ENCODE results near the gene FALEC. TPM values are rescaled to one million over a fixed set of nuclear protein-coding genes. Genes with fewer than 3 reads are reported as not detected.
A peak's percentile ranks its signal among the peaks of the same experiment; 100 is the strongest.

FALEC gene
- total RNA-seq, 4 donors from 2014 or later, result not detected

GRCh38 chr1:150548324-150548631 is 32.7 kb downstream of the FALEC start:
- peaks cover 3% of the 10 kb centered on the region for H3K27me3 ChIP-seq
- 29 to 46% methylated on average over 2 to 4 of the region's 4 CpGs for WGBS, 2 donors (ENCODE audit: low coverage in 1 of 2)
- peaks cover 6 to 45% (median 37%) of the 10 kb centered on the region in 4 donors for H3K4me1 ChIP-seq
- DNase-seq, result no peak
- TF ChIP-seq POLR2AphosphoS5 (IDR thresholded peaks at IDR 0.05), result no peak
- TF ChIP-seq CTCF (IDR thresholded peaks at IDR 0.05), result no peak
- TF ChIP-seq EP300 (IDR thresholded peaks at IDR 0.05; ENCODE audit: low read depth), result no peak
- TF ChIP-seq POLR2A (IDR thresholded peaks at IDR 0.05), result no peak
- H3K27ac ChIP-seq, result peak overlapping the region; percentile 79 to 86 (median 84)
- peak overlapping the region in 3 of 4 donors; percentile 49 to 65 (median 58) for H3K4me3 ChIP-seq
- intact Hi-C loops (cut with DNase I; ENCODE audit: low total_unique reads) (no loop called here), in situ Hi-C loops (cut with MboI; ENCODE audit: low pct_ligation_motif_present in 1 of 4, low pct_unique_long_range_greater_than_20kb in 1 of 4, low sequenced_read_pairs in 3 of 4) (no loop called here)
- no peaks in the 10 kb centered on the region for H3K9me3 ChIP-seq
- no peaks in the 10 kb centered on the region for H3K36me3 ChIP-seq

GRCh38 chr1:150548632-150549495 is 33.3 kb downstream of the FALEC start, which contains the start of gene ADAMTSL4:
TSS of gene ADAMTSL4 (plus strand) at chr1:150549408. CDS start at chr1:150552289, 2,881 bp downstream.
- in situ Hi-C loops (cut with MboI; ENCODE audit: low pct_ligation_motif_present in 1 of 4, low pct_unique_long_range_greater_than_20kb in 1 of 4, low sequenced_read_pairs in 3 of 4), result no loop called here
- H3K4me3 ChIP-seq, result peak within 1 kb of the TSS; percentile 49 to 65 (median 60)
- no peaks in the 10 kb centered on the region for H3K9me3 ChIP-seq
- peaks cover 3% of the 10 kb centered on the region for H3K27me3 ChIP-seq
- DNase-seq, result peak; percentile 68
- intact Hi-C loops (cut with DNase I; ENCODE audit: low total_unique reads), result no loop called here
- peaks cover 6 to 45% (median 38%) of the 10 kb centered on the region in 4 donors for H3K4me1 ChIP-seq
- 0 to 17% methylated on average over 2 to 46 of the region's 91 CpGs for WGBS, 2 donors (ENCODE audit: low coverage in 1 of 2)
- no peaks in the 10 kb centered on the region for H3K36me3 ChIP-seq
- TF ChIP-seq POLR2A (IDR thresholded peaks at IDR 0.05) (peak; percentile 14), POLR2AphosphoS5 (IDR thresholded peaks at IDR 0.05) (peak in 2 of 3 donors; percentile 31 to 36), EP300 (IDR thresholded peaks at IDR 0.05; ENCODE audit: low read depth) (no peak), CTCF (IDR thresholded peaks at IDR 0.05) (peak in 2 of 5 experiments; percentile 20 to 31)
- peak within 1 kb of the TSS; percentile 79 to 86 (median 84) for H3K27ac ChIP-seq

- H3K27ac ChIP-seq, result peak overlapping the region; percentile 79 to 86 (median 84)
- H3K27me3 ChIP-seq, result peaks cover 3% of the 10 kb centered on the region
- H3K9me3 ChIP-seq, result no peaks in the 10 kb centered on the region
- peak; percentile 16 for TF ChIP-seq POLR2A (IDR thresholded peaks at IDR 0.05)
- TF ChIP-seq CTCF (IDR thresholded peaks at IDR 0.05), result no peak
- no peak for TF ChIP-seq EP300 (IDR thresholded peaks at IDR 0.05; ENCODE audit: low read depth)
- TF ChIP-seq POLR2AphosphoS5 (IDR thresholded peaks at IDR 0.05), result peak in 1 of 3 donors; percentile 11
- WGBS, 2 donors (ENCODE audit: low coverage in 1 of 2), result 39% methylated on average over 19 of the region's 43 CpGs; no CpG with 5 or more reads in 1 of the 2 donors
- no peaks in the 10 kb centered on the region for H3K36me3 ChIP-seq
- peak; percentile 48 for DNase-seq
- peaks cover 6 to 45% (median 37%) of the 10 kb centered on the region in 4 donors for H3K4me1 ChIP-seq
- intact Hi-C loops (cut with DNase I; ENCODE audit: low total_unique reads) (no loop called here), in situ Hi-C loops (cut with MboI; ENCODE audit: low pct_ligation_motif_present in 1 of 4, low pct_unique_long_range_greater_than_20kb in 1 of 4, low sequenced_read_pairs in 3 of 4) (no loop called here)
- peak overlapping the region; percentile 49 to 65 (median 60) for H3K4me3 ChIP-seq
These were observed 34.1 kb downstream of the FALEC start for GRCh38 chr1:150549496-150550221.
